ENCODE data around the gene HABP4. TPM values are rescaled to one million over a fixed set of nuclear protein-coding genes. Genes with fewer than 3 reads are reported as not detected.
A peak's percentile ranks its signal among the peaks of the same experiment; 100 is the strongest.
"Not testable (repeated sequence)": the region's sequence is repeated elsewhere in the genome, so short reads cannot be mapped to it uniquely, and the experiment has no call there.

Gene HABP4
- polyA plus RNA-seq, 12 donors = 8.7 to 13.3 (median 12.0) TPM; not detected in 1

DNA sequence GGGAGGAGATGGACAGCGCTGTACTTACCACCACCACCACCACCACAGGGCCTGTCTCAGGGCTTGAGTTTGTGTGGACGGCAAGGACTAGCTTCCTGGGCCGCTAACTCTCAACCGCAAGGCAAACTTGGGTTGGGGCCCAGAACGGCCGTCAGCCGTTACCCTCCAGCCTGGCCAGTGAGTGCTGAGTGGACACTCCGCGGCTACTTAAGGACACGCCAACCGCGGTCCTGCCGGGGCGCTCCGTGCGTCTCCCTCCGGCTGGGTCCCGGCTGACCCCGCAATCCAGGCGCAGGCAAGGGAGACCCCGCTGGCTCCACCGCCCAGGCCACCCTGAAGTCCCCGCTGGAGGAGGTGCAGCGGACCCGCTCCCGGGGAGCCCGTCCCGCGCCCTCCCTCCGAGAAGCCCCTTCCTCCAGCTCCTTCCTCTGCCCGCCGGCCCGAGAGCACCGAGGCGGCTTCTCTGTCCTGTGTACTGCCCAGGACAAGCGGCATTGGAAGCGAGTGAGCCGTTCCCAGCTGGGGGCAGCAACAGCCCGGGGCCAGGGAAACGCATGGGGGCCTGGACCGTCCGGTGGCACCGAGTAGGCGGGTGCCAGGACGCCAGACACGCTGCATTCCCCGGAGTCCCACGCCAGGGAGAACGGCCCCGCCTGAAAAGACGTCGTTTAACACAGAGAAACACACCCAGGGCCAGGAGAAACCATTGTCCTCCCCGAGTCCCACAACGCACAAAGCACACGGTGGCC lies 46.6 kb downstream of the HABP4 start:
- DNase-seq = no peak

DNA sequence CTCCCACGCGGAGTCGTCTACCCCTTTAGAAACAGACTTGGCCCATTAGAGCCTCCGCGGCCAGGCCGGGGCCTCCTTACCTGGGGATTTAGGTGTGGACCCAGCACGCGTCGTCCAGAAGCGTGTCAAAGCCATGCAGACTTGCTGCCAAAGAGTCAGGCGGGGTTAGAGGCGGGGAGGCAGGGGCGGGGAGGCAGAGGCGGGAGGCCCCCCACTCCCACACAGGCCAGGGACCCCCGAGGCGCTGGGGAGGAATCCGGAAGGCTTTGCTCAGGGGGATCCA lies 47.1 kb downstream of the HABP4 start:
- no peak for DNase-seq

DNA sequence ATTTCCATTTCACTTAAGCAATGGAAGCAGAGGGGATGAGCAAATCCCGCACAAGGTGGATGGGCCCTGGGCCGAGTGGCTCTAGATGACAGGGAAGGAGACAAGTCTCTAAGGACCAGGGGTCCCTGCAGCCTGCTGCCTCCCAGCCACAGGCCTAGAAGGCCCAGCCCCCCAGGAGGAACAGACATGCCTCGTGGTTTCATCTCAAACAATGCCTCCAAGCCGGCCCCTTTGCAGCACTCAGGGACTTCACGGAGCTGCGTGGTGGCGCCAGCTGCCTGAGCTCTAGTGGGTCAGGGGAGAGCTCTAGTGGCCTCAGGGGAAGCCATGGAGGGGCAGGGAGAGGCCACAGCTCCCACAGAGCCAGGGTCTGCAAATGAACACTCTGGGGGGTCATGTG lies 48.8 kb downstream of the HABP4 start:
- DNase-seq = no peak

DNA sequence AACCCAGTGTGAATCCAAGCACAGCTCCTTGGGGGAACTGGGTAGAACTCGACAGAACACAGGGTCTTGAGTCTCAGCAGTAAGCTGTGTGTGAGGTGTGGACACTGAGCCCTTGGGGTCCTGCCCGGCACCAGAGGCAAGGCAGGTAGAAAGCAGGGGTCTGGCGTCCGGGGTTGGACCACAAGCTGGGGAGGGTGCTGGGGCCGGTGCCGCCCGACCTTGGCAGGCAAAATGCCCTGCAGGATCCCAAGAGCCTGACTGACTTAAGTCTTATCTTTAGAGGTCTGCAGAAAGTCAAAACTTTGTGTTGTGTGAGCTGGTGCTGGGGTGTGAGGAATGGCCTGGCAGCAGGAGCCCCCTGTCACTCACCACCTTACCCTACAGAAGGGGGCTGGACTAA lies 49.3 kb downstream of the HABP4 start:
- DNase-seq = no peak

DNA sequence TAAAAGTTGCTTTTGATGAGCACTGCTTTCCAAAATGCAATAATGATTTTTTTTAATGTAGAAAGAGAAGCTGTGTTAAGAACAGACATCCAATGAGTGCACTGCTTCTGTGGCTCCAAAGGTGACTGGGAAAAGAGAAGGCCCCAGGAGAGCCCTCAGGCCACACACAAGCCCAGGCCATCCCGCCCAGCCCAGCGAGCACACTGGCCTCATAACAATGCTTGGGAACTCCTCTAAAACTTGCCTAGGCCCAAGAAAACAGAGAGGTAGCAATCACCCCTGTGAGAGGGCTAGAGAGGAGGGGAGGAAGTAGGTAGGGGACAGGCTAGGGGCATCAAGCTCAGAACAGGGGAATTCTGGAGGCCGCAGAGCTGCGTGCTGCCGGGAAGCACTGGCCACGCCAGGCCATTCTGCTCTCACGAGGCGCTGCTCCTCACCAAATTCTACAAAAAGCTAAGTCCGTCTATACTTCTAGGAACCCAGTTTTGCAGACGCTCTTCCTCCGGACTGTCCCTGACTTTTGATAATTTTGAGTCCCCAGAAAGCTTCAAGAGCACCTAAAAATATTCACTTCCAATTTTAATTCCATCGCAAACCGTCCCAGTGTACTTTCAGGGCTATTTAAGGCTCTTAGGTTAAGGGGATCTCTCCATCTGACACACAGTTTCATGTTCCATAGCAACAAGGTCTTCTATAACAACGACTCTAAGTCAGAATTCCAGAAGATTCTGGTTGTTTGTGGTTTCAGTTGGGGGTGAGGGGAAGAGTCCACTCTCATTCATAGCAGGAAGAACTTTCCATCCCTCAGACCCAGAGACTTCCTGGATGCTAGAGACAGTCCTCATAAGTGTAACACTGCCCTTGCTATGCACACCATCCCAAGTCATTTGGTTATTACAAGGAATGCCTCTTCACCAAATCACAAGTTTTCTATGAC lies 51.0 kb downstream of the HABP4 start:
- no peak for DNase-seq

DNA sequence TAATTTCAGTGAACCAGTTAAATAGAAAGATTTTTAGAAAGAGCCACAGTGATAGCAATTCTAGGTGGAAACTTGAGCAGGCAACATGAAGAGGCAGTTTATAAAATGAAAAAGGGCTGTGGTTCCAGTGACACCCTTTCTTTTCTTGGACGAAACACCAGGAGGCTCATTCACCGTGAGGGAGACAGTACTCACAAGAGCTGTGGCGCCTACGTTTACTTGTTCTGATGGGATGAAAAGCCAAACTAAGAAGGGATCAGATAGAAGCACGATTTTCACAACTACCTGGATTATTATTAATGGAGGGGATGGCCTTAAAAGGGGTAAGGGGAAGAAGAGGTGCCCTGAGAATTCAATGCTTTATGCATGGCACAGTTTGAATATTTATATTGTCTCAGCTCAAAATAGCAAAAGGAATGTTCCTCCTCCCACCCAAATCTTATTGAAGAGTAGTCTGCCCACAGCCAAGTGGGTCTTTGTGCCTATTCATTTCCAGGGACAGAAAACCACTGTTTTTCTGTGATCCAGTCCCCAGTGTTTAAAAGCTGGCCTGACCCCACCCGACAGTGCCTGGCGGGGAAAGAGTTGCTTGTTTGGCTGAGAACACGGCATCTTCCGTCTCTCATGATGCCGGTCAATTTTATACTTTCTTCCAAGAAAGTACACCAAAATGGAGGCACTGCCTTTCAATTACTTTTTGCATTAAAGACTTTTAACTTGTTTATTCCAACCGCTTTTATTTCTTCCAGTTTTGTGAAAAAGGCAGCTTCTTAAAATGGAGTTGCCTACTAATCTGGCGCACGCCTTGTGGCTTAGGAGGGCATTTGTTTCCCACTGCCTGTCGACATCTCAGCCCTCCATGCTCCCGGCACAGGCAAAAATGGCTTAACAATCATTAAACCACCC lies 51.9 kb downstream of the HABP4 start:
- no peak for DNase-seq

DNA sequence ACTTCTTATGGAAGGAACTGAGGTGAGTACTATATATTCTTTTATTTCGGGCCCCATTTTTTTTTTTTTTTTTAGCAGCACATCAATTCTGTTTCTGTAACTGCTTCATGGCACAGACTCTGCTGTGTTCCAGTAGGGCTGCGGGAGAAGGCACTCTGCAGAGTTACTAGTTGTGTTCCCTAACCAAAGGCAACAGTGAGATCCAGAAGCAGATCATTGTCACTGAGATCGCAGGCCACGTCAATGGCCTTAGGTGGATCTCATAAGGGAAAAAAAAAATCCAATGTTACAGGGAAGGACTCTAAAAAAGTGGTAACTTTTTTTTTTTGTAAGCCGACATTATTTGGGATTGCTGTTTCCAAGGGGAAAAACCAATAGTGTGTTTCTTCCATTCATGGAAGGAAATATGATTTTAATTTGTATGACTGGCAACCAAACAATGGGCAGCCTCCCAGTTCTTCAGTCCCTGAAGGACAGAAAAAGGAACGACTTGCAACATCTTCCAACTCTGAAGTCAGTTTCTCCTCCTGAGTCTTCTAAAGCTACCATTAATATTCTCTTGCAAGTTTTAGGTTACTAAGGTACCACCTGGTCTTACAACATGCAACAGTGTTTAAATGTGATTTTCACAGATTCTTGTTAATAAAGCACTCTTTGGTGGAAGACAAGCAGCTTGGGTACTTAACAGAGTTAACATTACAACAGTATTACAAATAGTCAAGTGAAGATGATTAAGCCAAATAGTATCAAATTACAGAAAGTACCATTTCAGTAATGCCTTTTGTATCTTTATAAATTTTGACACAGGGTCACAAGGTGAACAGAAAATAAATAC lies 52.8 kb downstream of the HABP4 start:
- DNase-seq = peak; percentile 81

DNA sequence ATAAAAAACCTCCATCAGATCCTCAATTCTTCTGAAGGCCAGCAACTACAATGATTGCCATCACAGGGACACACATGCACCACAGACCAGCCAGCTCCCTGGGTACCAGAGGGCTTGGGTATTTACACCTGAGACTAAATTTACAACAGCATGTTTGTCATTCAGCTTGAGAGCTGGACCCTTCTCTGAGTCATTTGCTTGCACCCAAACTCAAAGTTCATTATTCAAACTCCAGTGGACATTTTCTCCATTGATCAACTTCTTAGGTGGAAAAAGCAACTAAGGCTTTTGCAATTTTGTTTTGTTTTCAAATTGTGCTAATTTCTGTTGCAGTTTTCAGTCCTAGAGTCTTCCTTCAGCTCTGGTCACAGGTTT lies 53.4 kb downstream of the HABP4 start:
- not testable (repeated sequence) for DNase-seq

DNA sequence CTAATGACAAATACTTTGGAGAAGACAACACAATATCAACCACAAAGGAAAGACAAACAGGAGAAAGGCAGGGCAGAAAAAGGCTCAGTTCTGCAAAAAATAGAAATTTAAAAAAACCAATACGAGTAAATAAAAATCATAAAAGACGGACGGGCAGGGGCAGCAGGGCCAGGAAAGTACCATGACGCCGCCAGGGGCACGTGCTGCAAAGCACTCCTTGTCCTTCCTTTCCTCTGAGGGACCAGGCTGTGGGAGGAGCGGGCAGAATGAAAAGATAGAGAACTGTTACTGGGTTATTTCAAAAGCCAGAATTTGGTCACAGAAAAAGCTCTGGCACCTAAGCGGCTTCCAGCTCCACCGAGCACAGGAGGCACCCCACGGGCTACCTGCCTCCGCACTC lies 53.9 kb downstream of the HABP4 start:
- DNase-seq = no peak

DNA sequence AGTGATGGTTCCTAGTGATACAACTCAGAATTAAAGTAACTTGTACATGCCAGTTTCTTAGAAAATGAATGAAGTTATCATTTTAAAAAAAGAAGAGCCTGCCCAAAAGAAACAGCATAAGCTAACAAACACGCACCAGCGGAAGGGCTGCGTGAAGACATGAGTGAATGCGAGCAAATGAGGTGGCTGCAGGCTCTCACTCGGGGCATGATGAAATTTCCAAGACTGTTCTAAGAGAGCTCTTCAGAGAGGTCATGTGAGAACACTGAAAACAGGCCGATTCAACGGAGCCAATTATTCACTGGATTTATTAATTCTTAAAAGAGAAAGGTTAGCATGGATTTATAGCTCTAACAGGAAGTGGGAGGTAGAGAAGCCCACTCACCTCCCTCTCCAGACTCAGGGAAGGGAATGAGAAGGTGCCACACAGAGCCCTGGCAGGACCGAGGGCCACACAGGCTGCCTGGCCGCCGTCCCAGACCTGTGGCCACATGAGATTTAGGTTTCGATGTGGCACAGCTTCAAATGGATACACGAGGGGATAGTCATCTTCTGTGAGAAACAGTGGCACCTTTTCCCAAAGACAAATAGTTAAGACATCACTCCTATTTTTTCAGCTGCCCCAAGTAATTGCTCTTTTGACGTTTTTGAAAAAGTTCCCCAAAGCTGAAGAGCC lies 55.5 kb downstream of the HABP4 start:
- no peak for DNase-seq

DNA sequence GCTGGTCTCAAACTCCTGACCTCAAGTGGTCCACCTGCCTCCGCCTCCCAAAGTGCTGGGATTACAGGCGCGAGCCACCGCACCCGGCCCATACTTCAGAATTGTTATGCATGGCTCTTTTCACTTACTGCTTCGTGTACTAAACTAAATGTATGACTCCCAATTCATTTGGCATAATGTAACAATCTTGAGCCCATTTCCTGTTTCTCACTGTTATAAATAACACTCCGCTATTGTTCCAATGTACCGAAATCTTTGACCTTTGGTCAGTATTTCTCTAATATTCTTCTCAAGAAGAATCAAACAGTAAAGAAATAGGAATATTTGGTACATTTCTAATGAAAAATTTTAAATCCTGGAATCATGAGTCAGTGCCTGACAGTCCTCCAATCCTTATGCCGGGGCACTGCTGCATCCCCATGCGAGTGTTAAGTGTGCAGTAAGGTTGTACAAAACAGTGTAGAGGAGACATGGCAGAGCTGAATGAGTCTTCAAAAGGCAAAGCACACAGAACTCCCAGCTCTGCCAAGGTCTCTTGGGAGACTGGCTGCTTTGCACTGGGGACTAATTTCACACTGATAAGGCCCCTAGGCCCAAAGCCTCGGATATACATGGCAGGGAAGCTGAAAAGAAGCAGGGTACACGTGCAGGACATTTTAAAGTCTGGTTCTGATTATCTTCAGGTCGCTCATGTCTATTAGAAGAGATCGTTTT lies 58.4 kb downstream of the HABP4 start:
- no peak for DNase-seq

DNA sequence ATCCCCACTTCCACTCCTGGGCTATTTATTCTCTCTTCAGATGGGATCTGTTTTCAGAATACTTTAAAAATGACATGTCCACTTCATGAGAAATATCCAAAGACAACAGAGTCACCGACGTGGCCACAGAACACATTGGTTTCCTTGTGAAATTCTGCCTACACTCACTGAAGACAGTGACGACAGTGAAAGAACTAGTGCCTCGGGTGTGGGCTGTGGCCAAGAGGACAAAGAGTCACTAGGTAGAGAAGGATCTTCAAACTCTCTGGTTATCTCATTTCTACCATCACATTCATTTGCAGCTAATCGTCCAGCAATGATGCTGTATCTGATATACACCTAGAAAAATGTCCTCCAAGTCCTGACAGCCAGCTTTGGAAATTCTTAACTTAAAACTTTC lies 59.1 kb downstream of the HABP4 start:
- DNase-seq = no peak

DNA sequence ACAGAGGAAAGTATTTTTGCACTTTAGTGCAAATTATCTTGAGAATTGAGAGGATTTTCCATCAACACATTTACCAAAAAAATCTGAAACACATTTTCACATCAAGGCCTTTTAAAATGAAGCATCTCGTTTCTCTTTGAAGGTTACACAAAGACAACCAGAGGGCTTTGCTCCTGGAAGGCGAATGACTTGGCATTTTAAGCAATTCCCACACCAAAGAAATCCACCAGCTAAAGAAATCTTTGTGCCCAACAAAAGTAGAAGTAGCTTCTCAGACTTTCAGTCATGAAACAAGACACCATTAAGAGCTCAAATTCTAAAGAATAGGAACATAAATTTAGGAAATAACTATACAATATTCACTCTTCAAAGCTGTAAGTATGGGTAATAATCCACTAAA lies 59.9 kb downstream of the HABP4 start:
- no peak for DNase-seq

DNA sequence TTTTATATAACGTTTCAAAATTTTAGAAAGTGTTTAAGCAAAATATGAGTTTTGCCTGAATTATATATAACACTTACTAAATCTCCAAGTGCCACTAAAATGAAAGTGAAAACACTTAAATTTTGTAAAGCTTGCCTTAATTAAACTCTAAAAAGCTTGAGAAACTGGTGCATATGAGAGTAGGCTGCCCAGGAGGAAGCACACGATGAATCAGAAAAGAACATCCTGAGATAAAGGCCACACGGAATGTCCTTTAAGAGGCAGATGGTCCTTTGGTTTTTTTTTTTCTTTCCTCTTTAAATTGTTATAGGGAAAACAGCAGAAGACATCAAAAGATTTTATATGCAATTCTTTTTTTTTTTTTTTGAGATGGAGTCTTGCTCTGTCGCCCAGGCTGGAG lies 60.3 kb downstream of the HABP4 start:
- no peak for DNase-seq

DNA sequence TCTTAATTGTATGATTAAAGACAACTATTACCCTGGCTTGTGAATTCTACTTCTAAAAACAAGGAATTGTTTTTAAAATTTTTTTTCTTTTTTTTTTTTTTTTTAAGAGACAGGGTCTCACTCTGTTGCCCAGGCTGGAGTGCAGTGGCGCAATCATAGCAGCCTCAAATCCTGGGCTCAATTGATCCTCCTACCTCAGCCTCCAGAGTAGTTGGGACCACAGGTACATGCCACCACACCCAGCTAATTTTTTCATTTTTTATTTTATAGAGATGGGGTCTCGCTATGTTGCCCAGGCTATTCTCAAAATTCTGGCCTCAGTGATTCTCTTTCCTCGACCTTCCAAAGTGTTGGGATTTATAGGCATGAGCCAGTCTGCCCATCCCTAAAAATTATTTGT lies 62.3 kb downstream of the HABP4 start:
- no peak for DNase-seq

DNA sequence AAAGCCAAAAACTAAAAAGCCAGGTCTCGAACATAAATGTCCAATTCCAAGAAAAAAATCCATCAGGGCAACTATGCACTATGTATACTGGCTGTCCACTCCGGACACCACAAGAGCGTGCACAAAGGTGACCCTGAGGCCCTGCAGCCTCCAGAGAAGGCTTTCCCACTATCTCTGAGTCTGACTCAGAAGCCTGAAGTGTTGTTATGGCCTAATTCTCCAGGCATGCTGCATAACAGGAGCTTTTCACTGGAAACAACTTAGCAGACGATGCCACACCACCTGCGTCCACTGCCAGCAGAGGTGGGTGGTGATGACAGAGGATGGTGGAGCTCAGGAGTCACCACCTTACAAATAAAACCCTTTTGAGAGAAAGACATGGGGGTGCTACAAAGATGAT lies 63.7 kb downstream of the HABP4 start:
- DNase-seq = no peak

DNA sequence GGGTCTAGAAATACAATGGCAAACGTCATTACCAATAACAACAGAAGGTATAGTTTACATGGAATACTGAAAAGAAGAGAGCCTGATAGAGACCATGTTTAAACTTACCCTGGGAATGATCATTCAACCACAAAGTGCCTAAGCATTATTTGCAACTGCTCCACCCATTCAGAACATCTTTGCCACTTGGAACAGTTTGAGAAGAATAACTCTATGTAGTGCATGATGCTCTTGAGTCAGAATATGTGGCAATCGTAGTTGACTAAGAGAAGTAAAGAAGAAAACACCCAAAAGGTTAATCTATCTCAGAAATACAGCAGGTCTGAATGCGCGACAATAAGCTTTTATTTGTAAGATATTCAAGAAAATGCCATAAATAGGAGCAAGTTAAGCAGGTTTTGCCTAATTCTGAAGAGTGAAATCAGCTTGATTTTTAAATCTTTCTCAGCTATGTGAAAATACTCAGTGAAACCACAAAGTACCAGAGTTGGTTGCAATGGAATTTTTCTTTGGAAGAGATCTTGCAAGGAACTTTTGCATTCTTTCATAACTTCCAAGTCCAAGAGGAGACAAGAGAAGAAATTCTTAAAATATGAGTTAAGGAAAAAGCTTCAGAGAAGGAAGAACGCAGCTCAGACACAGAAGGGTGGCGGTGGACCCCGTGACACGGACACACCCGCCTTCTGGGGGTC lies 64.3 kb downstream of the HABP4 start:
- DNase-seq = no peak

DNA sequence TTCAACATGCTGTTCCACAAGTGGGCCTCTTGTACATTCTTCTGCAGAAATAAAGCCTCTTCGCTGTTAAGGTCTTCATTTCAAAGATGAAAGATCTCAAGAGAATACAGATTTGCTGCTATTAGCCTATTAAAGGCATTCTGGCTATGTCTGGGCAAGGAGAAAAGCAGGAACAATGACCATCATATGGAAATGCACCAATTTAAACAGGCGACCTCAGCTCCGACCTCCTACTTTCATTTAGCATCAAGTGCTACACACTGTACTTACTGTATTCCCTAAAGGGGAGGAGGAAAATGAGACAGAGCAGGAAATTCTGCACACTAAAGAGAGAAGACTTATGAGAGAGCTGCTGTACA lies 64.8 kb downstream of the HABP4 start:
- peak; percentile 41 for DNase-seq

DNA sequence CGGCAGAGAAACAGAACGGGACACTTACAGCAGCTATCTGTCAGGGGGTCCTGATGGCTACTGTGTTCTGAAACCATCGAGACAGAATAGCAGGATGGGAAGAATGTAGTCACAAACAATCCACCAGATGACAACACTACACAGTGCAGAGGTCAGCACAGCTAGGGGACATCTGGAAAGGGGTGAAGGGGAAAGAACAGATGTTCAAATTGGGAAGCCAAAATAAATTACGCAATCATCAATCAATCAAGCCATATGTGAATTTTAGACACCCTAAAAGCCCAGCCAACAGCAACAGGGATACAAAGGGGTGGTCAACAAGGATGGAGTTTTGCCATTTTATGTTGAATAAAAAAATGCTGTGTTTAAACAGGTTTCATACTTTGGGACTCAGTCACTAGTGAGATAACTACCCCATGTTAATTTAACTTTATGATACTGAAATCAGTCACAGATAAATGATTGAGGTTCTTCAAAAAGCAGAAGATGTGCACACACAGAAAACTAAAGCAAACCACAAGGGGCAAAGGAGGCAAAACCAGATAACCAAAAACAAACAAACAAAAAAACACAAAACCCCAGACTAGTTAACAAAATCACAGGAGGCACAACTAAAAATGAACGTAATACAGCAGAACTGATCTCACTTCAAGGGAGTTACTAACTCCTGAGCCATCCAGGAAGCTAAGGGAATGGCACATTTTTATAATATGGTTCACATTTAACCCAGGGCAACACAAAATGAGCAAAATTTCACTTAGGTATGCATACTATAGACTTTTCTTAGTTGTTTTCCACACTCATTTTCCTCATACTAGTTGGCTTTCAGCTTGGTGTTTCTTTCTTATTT lies 65.9 kb downstream of the HABP4 start:
- DNase-seq = peak; percentile 46
